ENCODE data around the gene IRF6.

The IRF6 gene

DNA sequence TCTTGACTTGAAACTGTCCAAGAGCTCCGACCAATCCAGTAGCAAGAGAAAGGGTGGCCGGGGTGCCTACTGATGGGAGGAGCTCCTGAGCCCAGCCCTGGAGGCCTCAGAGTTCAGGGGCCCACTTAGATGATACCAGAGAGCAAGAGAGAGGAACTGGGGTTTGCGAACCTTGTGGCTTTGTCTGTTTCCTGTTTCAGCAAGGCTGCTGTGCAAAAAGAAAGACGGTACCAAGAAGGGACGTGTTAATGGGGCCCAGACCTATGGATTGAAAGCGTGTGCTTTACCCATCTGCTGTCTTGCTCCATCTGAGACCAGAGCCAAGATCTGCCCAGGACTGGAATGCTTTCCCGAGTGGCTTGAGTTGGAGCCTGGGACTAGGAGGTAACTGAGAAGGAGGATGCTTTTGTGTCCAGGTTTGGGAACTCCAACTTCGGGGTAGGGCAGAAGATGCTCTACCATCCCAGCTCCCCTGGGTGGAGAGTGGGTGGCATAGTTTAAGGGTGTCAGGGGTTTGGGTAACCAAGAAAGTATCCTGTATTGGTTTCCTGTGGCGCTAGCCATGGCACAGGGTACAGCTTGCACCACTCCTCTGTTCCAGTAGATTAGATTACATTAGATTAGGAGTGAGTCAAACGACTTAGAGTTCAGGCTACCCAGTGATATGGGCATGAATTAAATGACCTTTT is 49.9 kb downstream of the IRF6 start, which contains the start of gene TRAF3IP3:
Gene TRAF3IP3, plus strand, starts transcription at position 128 of the 689 bp plus-strand sequence. CDS start 3,987 bp downstream, outside the sequence.
- peak; percentile 82 to 83 for DNase-seq

DNA sequence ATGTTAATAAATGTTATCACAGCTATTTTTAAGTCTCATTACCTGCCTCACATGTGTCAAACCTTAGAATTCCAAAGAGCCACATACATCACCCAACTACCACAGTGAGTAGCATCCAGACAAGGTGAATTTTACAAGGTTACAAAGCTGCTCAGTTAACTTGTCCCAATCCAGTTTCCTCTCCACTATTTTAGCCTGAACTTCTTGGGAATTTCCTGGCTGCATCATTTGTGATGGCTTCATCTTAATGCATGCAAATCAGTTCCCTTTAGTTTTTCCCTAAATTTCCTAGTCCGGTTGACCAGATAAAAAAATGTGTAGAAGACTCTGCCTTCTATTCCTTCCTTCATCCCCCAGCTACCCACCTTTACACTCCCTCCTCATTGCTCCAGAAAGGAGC is 50.7 kb downstream of the IRF6 start:
- DNase-seq: no peak

DNA sequence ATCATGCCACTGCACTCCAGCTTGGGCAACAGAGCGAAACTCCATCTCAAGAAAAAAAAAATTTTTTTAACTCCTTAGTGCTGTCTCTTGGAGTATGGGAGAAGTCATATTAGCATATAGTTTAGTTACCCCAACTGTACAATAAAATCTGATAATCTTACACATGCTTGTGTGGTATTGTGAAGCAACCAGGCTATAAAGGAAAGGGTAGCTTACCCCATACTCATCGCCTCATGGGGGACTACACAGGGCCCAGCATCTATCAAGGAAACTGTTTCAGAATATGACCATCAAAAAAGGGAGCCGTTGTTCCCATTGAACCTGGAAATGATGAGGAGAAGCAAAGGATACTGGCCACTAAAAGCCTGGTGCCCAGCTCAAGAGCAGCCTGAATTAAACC is 53.1 kb downstream of the IRF6 start:
- DNase-seq: no peak

DNA sequence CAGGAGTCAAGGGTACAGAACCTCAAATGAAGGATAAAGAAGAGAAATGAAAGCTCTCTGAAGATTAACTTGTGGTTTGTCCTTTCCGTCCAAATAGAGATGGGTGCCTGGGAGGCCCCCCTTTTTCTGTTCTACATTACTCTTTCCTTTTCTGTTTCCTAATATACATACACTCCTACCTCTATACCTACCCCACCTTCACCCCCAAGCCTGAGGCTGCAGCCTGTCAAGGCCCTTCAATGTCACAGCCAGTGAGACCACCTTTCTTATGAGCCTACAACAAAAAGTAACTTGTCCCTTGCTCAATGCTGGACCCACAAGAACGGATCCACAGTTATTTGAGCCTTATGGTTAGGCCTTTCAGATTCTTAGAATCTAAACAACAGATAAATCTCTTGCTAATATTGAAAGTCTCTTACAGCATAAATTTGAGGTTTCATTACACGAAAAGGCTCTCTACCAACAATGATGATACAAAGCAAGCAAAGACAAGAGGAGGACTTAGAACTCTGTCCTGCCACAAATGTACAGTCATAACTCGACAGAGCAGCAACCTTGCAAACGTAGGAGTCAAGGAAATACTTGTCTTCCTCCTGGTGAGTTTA is 54.2 kb downstream of the IRF6 start:
- peak in 1 of 2 donors; percentile 43 for DNase-seq

DNA sequence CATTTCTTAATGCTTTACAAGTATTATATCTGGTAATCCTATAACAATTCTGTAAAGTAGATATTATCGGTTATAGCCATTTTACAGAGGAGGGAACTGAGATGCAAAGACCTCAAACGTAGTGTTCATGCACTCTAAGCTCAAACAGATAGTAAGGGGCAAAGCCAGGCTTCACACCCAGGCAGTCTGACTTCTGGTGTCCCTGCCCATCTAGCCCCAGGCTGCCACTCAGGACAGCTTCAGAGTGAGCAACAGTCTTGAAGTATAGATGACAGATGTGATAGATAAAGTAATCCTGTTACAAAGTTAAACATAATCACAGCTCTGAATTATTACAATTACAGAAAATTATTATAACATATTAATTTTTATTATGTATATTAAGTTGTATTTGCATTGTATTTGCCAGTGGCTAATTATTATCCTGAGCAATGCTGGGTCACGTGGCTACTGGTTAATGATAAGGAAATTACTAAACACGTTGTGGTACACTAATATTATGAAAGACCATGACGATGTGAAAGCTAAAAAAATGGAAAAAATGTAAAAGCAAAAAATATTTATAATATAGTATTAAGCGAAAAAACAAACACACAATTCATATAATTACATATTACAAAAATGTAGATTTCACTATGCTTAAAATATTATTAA is 56.1 kb downstream of the IRF6 start:
- DNase-seq: no peak

DNA sequence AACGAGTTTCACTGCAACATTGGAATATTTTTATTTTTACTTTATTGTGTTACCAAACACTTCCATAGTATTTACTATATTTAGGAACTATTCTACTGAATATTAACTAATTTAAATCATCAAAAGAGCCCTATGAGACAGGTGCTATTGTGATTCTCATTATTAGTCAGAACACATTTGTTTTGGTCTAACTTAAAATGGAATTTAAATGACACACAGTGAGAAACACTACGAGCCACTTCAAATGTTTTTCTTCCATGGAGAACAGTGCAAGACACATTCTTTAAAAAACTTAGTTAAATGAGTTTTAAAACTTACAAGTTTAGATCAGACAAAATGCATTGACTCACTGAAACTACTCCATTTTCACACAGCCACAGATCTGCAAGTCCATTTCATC is 56.7 kb downstream of the IRF6 start:
- DNase-seq: no peak

DNA sequence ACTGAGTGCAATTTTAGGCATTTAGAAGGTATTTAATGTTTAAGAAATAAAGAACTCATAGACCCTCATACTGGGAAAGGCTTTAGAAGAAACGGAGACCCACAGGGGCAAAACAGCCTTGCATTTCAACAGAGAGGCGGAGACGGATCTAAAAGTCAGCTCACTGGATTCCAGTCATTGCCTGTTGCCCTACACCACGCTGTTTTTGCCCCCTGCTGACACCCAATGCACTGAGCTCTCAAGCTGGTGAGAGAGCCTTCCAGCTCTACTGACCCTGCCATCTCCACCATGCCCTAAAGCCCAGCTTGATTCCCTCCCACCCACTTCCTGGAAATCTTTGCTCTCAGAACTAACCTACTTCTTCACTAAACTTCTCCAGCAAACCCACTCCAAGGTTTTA is 57.3 kb downstream of the IRF6 start:
- no peak for DNase-seq

DNA sequence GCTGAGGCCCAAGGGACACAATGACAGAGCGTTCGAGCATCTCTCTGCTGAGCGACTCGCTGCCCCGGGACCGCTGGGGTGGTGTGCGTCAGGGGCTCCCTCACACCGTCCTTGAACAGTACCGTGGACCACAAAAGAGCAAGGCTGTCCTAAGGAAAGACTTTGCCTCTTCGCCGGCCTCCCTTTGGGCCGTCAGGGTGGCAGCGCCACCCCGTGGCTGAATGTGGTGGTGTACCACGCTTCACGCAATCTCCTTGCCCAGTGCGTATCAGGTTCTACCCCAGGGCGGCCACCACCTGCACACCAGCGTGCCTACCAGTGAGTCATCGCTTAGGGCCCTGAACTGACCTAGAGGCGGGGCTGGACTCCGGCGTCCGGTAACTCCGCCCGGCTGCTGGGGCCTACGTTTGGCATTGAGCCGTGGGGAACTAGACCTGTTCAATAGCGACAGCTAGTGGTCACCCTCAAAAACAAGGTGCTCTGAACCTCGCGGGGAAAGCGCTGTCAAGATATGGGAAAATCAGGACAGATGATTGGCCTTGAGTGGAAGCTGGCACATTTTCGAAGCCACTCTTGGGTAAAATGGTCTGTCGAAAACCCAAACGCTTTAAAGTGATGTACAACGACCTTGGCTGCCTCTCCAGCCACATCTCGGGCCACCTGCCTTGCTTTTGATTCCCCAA is 58.2 kb downstream of the IRF6 start:
- peak; percentile 92 to 93 for DNase-seq

DNA sequence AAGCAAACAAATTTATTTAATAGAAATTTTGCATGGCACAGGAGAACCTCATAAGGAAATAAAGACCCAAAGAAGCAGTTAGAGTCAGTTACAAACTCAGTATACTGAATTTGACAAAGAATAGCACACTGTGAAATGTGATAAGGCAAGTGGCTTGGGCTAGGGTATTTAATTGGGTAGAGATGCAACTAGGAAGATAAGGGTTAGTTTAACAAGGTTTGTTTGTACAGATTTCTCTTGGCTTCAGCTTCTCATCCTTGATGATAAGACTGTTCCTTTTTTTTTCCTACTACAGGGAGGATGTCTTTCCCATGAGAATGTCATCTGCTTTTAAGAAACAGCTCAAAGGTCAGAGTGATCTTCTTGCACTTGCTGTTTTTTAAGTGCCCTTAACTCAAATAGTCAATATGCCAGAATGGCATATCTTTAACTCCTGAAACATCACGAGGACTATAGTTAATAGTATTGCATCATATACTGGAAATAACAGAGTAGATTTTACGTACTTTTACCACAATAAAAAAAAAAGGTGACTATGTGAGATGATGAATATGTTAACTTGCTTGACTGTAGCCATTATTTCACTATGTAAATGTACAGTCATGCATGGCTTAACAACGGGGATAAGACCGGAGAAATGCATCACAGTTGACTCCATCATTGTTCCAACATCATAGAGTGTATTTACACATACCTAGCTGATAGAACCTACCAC is 59.3 kb downstream of the IRF6 start:
- no peak for DNase-seq

DNA sequence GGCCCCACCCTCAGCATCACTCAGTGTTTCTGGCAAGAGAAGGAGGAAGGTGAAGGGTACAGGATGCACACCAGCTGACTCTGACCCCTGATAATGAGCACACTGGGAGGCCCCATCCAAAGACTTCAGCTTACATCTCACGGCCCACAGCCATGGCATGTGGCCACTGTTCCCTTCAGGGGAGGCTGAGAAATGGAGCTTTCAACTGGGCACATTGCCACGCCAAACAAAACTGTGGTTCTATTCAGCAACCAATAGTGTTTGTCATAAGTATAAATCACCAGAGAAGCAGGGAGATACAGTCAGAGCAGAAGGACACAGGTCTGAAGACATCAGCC is 62.8 kb downstream of the IRF6 start:
- no peak for DNase-seq

DNA sequence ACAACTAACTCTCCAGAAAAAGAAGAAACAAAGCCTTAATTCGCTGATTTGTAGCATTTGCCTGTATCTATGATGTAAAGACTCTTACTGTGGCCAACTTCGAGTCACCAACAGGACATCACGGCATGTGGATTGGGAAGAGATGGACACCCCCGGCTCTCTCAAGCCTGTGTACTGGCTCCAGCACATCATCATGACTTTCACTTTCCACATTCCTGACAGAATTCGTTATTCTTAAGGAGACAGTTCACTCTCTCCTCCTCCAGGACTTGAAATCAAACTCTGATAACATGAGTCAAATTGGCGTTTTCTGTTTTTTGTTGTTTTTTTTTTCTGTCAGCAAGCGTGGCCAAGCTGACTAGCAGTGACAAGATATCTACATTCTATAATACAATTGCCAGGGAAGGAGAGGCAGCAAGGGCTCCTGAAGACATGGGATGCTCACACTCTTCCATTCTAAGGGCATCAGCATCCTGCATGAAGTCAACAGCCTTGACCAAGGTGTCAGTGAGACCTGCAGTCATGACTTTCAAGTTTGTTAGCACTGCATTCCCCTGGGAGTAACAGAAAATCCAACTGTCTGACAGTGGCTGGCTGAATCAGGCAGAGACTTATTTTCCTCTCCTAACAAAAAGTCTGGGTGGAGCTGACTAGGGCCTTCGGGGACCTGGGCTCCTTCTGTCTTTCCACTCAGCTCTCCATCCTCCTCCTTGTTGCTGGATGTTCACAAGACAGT is 63.4 kb downstream of the IRF6 start:
- no peak for DNase-seq

DNA sequence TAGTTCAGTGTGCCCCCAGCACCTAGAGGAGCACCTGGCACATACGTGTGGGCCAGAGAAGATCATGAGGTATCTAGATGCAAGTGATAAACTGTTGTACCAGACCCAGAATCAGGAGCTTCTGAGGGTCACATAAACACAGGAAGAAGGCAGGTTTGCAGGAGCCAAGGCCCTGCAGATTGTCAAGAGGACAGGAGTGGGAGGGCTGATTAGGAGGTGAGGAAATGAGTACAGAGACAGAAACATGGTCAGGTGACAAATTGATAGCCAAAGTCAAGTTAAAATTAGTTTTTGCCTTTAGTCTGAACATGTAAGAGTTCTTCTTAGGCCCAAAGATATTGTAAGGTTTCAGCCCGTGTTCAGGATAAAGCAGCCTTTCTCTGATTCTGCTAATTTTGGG is 64.1 kb downstream of the IRF6 start:
- no peak for DNase-seq

DNA sequence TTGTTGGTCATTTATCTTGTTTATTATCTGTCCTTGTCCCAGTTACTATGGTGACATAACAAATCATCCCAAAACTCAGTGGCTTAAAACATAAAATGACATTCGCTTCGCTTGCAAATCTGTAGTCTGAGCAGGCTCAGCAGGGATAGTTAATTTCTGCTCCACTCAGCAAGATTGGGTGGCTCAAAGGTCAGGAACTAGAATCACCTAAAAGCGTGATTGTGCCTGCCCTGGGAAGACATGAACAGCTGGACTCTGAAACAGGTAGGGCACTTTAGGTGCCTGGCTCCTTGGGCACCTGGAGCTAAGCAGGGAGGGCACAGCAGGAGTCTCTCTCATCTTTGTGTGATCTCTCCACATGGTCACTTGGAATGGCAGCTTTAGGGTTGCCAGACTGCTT is 64.7 kb downstream of the IRF6 start:
- no peak for DNase-seq

DNA sequence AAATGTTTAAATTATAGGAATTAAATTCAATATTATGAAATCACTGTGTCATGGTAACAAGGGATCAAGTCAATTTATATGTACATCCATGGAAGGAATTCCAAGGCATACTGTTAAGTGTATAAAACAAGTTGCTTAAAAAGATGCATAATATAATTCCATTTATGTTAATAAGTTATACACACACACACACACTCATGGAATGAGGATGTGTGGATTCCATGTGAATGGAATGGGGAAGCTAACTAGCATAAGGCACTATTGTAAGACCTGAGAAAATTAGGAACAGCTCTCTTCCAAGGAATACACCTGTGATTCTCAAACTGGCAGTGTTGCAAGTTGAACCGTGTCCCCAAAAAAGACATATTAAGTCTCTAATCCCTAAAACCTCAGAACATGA is 67.7 kb downstream of the IRF6 start:
- no peak for DNase-seq

DNA sequence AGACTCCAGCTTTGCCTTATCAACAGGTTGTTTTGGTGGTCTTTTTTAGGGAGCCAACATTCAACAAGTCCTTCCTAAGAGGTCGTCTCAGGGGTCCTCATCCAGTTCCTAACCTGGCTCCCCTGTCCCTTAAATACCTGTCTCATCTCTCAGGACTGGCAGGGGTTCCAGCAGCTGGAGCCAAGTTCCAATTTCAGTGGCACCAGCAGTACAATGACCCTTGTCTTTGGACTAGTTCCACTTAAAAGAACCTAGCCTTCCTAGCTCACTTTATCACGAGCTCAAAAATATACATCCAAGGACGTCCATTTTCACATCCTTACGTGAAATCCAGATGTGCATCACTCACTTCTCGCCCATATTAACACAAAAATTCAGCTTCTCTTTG is 68.8 kb downstream of the IRF6 start:
- no peak for DNase-seq

DNA sequence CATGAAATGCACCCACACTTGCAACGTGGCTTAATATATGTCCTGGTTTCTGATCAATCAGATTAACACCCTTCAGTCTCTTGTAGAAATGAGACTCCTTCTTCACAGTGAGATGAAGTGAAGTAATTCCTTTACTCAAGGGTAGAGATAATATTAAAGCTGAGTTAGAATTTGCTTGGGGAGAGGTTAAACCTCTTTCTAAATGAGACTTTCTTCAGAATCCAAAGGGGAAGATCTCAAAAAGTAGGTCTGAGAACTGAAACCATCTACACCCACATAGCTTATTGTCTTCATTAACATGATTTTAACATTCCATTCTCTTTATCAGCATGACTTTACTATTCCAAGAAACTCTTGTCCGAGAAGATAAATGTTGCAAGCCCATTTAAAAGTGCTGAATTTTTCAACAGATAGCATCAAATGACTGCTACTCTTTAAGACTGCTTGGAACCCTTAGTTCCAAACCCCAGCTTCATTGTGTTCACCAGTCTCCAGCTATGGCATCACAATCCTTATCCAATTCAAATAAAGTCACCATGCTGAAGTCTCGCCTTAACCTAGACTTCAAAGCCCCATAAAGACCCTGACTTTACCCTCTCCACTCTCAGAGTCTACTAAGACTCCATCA is 69.3 kb downstream of the IRF6 start:
- no peak for DNase-seq
